BLaER1 treated with 17β-estradiol and CSF1 and Interleukin-3, amounts not matched to agents 10 nM and 100 nM (cell line): ENCODE data around the gene RPRD1B.
A peak's percentile ranks its signal among the peaks of the same experiment; 100 is the strongest.

ENCODE experiments used
- H3K27ac ChIP-seq, 11 experiments: shearing (Covaris generic); formaldehyde crosslinking; 2 replicates each; pipeline ENCODE4 v1.8.1; 2022
- H3K27me3 ChIP-seq, 11 experiments: shearing (Covaris generic); formaldehyde crosslinking; 2 replicates each; pipeline ENCODE4 v1.8.1; 2022
- H3K36me3 ChIP-seq, 11 experiments: shearing (Covaris generic); formaldehyde crosslinking; 2 replicates each; pipeline ENCODE4 v1.8.1; 2022
- H3K4me1 ChIP-seq, 10 experiments: shearing (Covaris generic); formaldehyde crosslinking; 2 replicates each; pipeline ENCODE4 v1.8.1; 2022
- H3K4me2 ChIP-seq, 11 experiments: shearing (Covaris generic); formaldehyde crosslinking; 2 replicates each; pipeline ENCODE4 v1.8.1; 2022
- H3K4me3 ChIP-seq, 10 experiments: shearing (Covaris generic); formaldehyde crosslinking; 2 replicates each; pipeline ENCODE4 v1.8.1; 2022
- H3K9ac ChIP-seq, 11 experiments: shearing (Covaris generic); formaldehyde crosslinking; 2 replicates each; pipeline ENCODE4 v1.8.1; 2022
- H3K9me3 ChIP-seq, 11 experiments: shearing (Covaris generic); formaldehyde crosslinking; replicated peaks in 1 of 11; 2 replicates each; pipeline ENCODE4 v1.8.1; 2022
- H4K20me1 ChIP-seq, 11 experiments: shearing (Covaris generic); formaldehyde crosslinking; 2 replicates each; pipeline ENCODE4 v1.8.1; 2022
- Cebpa-rat ChIP-seq, 11 experiments: shearing (Covaris generic); IDR thresholded peaks; 2 replicates each; pipeline ENCODE4 v1.8.1; 2022

Gene RPRD1B

GRCh38 chr20:38033330-38034107, at the start of gene RPRD1B, which contains the start of gene TTI1:
Gene RPRD1B, plus strand, starts transcription at chr20:38033746. Its CDS starts 202 bp downstream, at chr20:38033948.
Gene TTI1, minus strand, starts transcription at chr20:38033456. Its CDS starts 19,640 bp downstream, at chr20:38013816.
- peaks cover 47 to 61% (median 57%) of the 10 kb centered on the region in 10 experiments for H3K4me1 ChIP-seq
- H3K27ac ChIP-seq: peak within 1 kb of the TSS; percentile 90 to 99 (median 98)
- H3K9me3 ChIP-seq: 0 out of 22 replicates have a peak, but pooled peaks cover 0 to 4% (median 0%) of the 10 kb centered on the region in 11 experiments
- peaks cover 23 to 40% (median 30%) of the 10 kb centered on the region in 11 experiments; a peak in 21 of 22 replicates for H3K36me3 ChIP-seq
- peak within 1 kb of the TSS; percentile 73 to 95 (median 90) for H3K4me3 ChIP-seq
- H3K4me2 ChIP-seq: peak within 1 kb of the TSS; percentile 92 to 99 (median 96)
- H3K27me3 ChIP-seq: no peaks in the 10 kb centered on the region
- H3K9ac ChIP-seq: peak within 1 kb of the TSS; percentile 88 to 98 (median 96)
- no peak for TF ChIP-seq Cebpa-rat (IDR thresholded peaks at IDR 0.05)
- peaks cover 0 to 35% (median 13%) of the 10 kb centered on the region in 11 experiments; a peak in 14 of 22 replicates for H4K20me1 ChIP-seq

- H3K36me3 ChIP-seq: peaks cover 49 to 86% (median 70%) of the 10 kb centered on the region in 11 experiments
- no peaks in the 10 kb centered on the region for H3K9me3 ChIP-seq
- H4K20me1 ChIP-seq: peaks cover 0 to 12% (median 1%) of the 10 kb centered on the region in 11 experiments; a peak in 8 of 22 replicates
These were observed 49.3 kb upstream of the RPRD1B start for GRCh38 chr20:37984018-37984785.

GRCh38 chr20:37986044-37986858, 47.3 kb upstream of the RPRD1B start:
- Histone ChIP-seq H3K27me3 (0 out of 22 replicates have a peak, but pooled peaks cover 0 to 3% (median 0%) of the 10 kb centered on the region in 11 experiments), H3K36me3 (peaks cover 53 to 89% (median 69%) of the 10 kb centered on the region in 11 experiments)

More at GRCh38 chr20:37984018-37984785, 49.3 kb upstream of the RPRD1B start:
- TF ChIP-seq Cebpa-rat (IDR thresholded peaks at IDR 0.05): no peak
- Histone ChIP-seq H3K27ac (no peak overlapping the region), H3K4me3 (no peak overlapping the region), H3K4me1 (peaks cover 1 to 48% (median 28%) of the 10 kb centered on the region in 10 experiments; a peak in 19 of 20 replicates), H3K9ac (no peak overlapping the region), H3K27me3 (no peaks in the 10 kb centered on the region), H3K4me2 (peak overlapping the region in 6 of 11 experiments; percentile 5 to 41 (median 18); a peak in 9 of 22 replicates)

GRCh38 chr20:37986873-37987601, 46.5 kb upstream of the RPRD1B start:
- Histone ChIP-seq H3K36me3 (peaks cover 53 to 89% (median 68%) of the 10 kb centered on the region in 11 experiments), H3K4me1 (peaks cover 29 to 68% (median 57%) of the 10 kb centered on the region in 10 experiments)

More at GRCh38 chr20:37986044-37986858, 47.3 kb upstream of the RPRD1B start:
- H3K27ac ChIP-seq: no peak overlapping the region
- H3K9me3 ChIP-seq: no peaks in the 10 kb centered on the region
- H4K20me1 ChIP-seq: peaks cover 0 to 29% (median 16%) of the 10 kb centered on the region in 11 experiments; a peak in 15 of 22 replicates
- peak overlapping the region in 6 of 11 experiments; percentile 8 to 56 (median 42); a peak in 11 of 22 replicates for H3K4me2 ChIP-seq
- H3K4me1 ChIP-seq: peaks cover 22 to 60% (median 49%) of the 10 kb centered on the region in 10 experiments
- no peak overlapping the region for H3K9ac ChIP-seq
- TF ChIP-seq Cebpa-rat (IDR thresholded peaks at IDR 0.05): no peak
- no peak overlapping the region for H3K4me3 ChIP-seq

GRCh38 chr20:37987602-37988290, 45.8 kb upstream of the RPRD1B start:
- H3K27ac ChIP-seq: no peak overlapping the region
- no peaks in the 10 kb centered on the region for H3K9me3 ChIP-seq
- no peak overlapping the region for H3K4me3 ChIP-seq
- peaks cover 0 to 44% (median 26%) of the 10 kb centered on the region in 11 experiments; a peak in 15 of 22 replicates for H4K20me1 ChIP-seq
- peaks cover 51 to 89% (median 66%) of the 10 kb centered on the region in 11 experiments for H3K36me3 ChIP-seq
- H3K27me3 ChIP-seq: peaks cover 0 to 9% (median 0%) of the 10 kb centered on the region in 11 experiments; a peak in 1 of 22 replicates
- TF ChIP-seq Cebpa-rat (IDR thresholded peaks at IDR 0.05): no peak
- peak overlapping the region in 8 of 11 experiments; percentile 8 to 56 (median 40); a peak in 15 of 22 replicates for H3K4me2 ChIP-seq
- H3K9ac ChIP-seq: peak overlapping the region in 1 of 11 experiments; percentile 3; a peak in 1 of 22 replicates
- H3K4me1 ChIP-seq: peaks cover 30 to 75% (median 64%) of the 10 kb centered on the region in 10 experiments

More at GRCh38 chr20:37986873-37987601, 46.5 kb upstream of the RPRD1B start:
- Histone ChIP-seq H3K27me3 (peaks cover 0 to 8% (median 0%) of the 10 kb centered on the region in 11 experiments; a peak in 1 of 22 replicates), H3K4me2 (peak overlapping the region in 7 of 11 experiments; percentile 8 to 56 (median 43); a peak in 14 of 22 replicates), H4K20me1 (peaks cover 0 to 37% (median 23%) of the 10 kb centered on the region in 11 experiments; a peak in 15 of 22 replicates), H3K4me3 (no peak overlapping the region), H3K27ac (no peak overlapping the region), H3K9me3 (no peaks in the 10 kb centered on the region), H3K9ac (peak overlapping the region in 1 of 11 experiments; percentile 3; a peak in 1 of 22 replicates)
- TF ChIP-seq Cebpa-rat (IDR thresholded peaks at IDR 0.05): no peak

- Histone ChIP-seq H3K9ac (no peak overlapping the region), H3K27ac (no peak overlapping the region), H3K4me1 (peaks cover 30 to 79% (median 67%) of the 10 kb centered on the region in 10 experiments), H3K36me3 (peaks cover 47 to 85% (median 62%) of the 10 kb centered on the region in 11 experiments), H4K20me1 (peaks cover 0 to 48% (median 28%) of the 10 kb centered on the region in 11 experiments; a peak in 15 of 22 replicates), H3K4me2 (peak overlapping the region in 7 of 11 experiments; percentile 8 to 56 (median 43); a peak in 10 of 22 replicates), H3K27me3 (peaks cover 0 to 9% (median 0%) of the 10 kb centered on the region in 11 experiments; a peak in 1 of 22 replicates), H3K4me3 (no peak overlapping the region), H3K9me3 (no peaks in the 10 kb centered on the region)
- TF ChIP-seq Cebpa-rat (IDR thresholded peaks at IDR 0.05): no peak
These were observed 45.1 kb upstream of the RPRD1B start for GRCh38 chr20:37988306-37988954.
